A673 (cell line): ENCODE results near the gene HAPLN1. TPM values are rescaled to one million over a fixed set of nuclear protein-coding genes. Genes with fewer than 3 reads are reported as not detected.

Source experiments
- BruUV-seq: library from RNA; stranded (reverse); fragments of 400-500 nt; replicated peaks from 2 replicates; lab custom pipeline; 2021; lab: Mats Ljungman, UMichigan
- CTCF ChIA-PET: fragments of 300-600 bp; sonication (Branson Sonifier 250); formaldehyde crosslinking; loops from one replicate; lab custom pipeline; 2022; ENCODE audit warnings: antibody characterized with exemption; lab: Charles Lee
- POLR2A ChIA-PET: fragments of 300-600 bp; sonication (Branson Sonifier 250); formaldehyde crosslinking; loops from one replicate; lab custom pipeline; 2022; ENCODE audit warnings: antibody characterized with exemption; ENCODE audit not compliant: low non-redundant PET; lab: Charles Lee
- DNase-seq: peaks from one replicate; pipeline ENCODE4 v3.0.0-alpha.2; 2015; ENCODE audit warnings: low spot score
- H3K27ac ChIP-seq: fragments of 200-600 bp; sonication (generic); 2 replicates; pipeline ENCODE4 v1.5.1; 2016; ENCODE audit warnings: mixed run types, low read depth, mild to moderate bottlenecking, mixed read lengths, antibody characterized with exemption, low read length; ENCODE audit not compliant: poor library complexity, severe bottlenecking
- H3K27me3 ChIP-seq: fragments of 200-600 bp; sonication (generic); replicated peaks from 2 replicates; pipeline ENCODE4 v1.6.1; 2017; ENCODE audit warnings: mixed run types, low read depth, mild to moderate bottlenecking, mixed read lengths, antibody characterized with exemption, low read length; ENCODE audit not compliant: insufficient read depth, poor library complexity
- H3K36me3 ChIP-seq: fragments of 200-600 bp; sonication (generic); 2 replicates; pipeline ENCODE4 v1.6.1; 2016; ENCODE audit warnings: mixed run types, mild to moderate bottlenecking, mixed read lengths, antibody characterized with exemption, low read length; ENCODE audit not compliant: insufficient read depth, poor library complexity, severe bottlenecking
- H3K4me1 ChIP-seq: fragments of 200-600 bp; sonication (generic); 2 replicates; pipeline ENCODE4 v1.6.1; 2017; ENCODE audit warnings: mixed run types, mild to moderate bottlenecking, mixed read lengths, antibody characterized with exemption, low read length; ENCODE audit not compliant: insufficient read depth, poor library complexity, severe bottlenecking
- H3K4me3 ChIP-seq: fragments of 200-600 bp; sonication (generic); 2 replicates; pipeline ENCODE4 v1.5.1; 2016; ENCODE audit warnings: low read depth, mixed run types, mild to moderate bottlenecking, mixed read lengths, low read length; ENCODE audit not compliant: poor library complexity, severe bottlenecking
- H3K9me3 ChIP-seq: fragments of 200-600 bp; sonication (generic); 2 replicates; pipeline ENCODE4 v1.6.1; 2016; ENCODE audit warnings: mixed run types, low read depth, mild to moderate bottlenecking, mixed read lengths, antibody characterized with exemption, low read length; ENCODE audit not compliant: poor library complexity, severe bottlenecking
- EZH2 ChIP-seq: fragments of 200-600 bp; sonication (generic); IDR thresholded peaks from 2 replicates; pipeline ENCODE4 v1.6.1; 2017; ENCODE audit warnings: borderline replicate concordance, low read depth, mild to moderate bottlenecking, mixed read lengths, antibody characterized with exemption, low read length; ENCODE audit not compliant: poor library complexity, severe bottlenecking
- intact Hi-C: fragments of 100-400 bp; cut with micrococcal nuclease; formaldehyde crosslinking; loops from one replicate; pipeline ENCODE4 v1.10.0; 2022; ENCODE audit not compliant: unreplicated experiment
- total RNA-seq: library from RNA; stranded (reverse); gene quantifications from 2 replicates; pipeline ENCODE4 v1.2.3, GENCODE V29; 2021
- TF ChIP-seq, protein P1 (sequence below): fragments of 300-800, 200-600 bp; sonication (generic); conservative IDR thresholded peaks from 2 replicates; pipeline ENCODE4 v1.5.1; 2017; ENCODE audit warnings: low read depth, mild to moderate bottlenecking, antibody characterized with exemption, low read length, moderate library complexity, mixed read lengths

HAPLN1 gene
- total RNA-seq, 1 experiment from 2014 or later, result 0.32 TPM

DNA sequence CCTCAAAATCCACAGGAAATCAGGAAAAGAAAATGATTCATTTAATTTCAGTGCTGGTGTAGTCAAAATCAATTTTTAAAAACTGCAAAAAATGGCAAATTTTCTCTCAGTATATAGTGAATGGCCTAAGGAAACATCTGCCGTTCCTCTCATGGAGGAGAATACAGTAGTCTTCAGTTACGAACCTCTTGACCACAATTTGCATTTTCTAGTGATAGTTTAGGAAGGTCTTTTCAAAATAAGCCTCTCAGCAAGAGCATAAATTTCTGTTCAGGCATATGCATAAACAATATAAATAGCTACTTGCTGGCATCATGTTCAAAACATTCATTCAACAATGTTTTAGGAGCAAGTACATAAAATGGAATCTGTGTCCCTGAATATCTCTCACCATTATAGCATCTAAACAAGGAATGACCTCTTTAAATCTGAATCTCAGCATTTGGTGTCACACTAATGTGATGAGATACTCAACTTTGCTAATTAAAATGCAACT, 33.5 kb downstream of the HAPLN1 start:
- Histone ChIP-seq H3K9me3 (no peaks in the 10 kb centered on the region), H3K4me1 (no peaks in the 10 kb centered on the region), H3K36me3 (no peaks in the 10 kb centered on the region), H3K4me3 (no peak overlapping the region), H3K27me3 (no peaks in the 10 kb centered on the region), H3K27ac (no peak overlapping the region)
- POLR2A ChIA-PET, result no interaction called here
- CTCF ChIA-PET, result no interaction called here
- TF ChIP-seq, protein P1, sequence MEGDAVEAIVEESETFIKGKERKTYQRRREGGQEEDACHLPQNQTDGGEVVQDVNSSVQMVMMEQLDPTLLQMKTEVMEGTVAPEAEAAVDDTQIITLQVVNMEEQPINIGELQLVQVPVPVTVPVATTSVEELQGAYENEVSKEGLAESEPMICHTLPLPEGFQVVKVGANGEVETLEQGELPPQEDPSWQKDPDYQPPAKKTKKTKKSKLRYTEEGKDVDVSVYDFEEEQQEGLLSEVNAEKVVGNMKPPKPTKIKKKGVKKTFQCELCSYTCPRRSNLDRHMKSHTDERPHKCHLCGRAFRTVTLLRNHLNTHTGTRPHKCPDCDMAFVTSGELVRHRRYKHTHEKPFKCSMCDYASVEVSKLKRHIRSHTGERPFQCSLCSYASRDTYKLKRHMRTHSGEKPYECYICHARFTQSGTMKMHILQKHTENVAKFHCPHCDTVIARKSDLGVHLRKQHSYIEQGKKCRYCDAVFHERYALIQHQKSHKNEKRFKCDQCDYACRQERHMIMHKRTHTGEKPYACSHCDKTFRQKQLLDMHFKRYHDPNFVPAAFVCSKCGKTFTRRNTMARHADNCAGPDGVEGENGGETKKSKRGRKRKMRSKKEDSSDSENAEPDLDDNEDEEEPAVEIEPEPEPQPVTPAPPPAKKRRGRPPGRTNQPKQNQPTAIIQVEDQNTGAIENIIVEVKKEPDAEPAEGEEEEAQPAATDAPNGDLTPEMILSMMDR, result no peak
- TF ChIP-seq EZH2, result no peak
- no TSS peak for BruUV-seq
- DNase-seq, result no peak
- intact Hi-C loops, result no loop called here

DNA sequence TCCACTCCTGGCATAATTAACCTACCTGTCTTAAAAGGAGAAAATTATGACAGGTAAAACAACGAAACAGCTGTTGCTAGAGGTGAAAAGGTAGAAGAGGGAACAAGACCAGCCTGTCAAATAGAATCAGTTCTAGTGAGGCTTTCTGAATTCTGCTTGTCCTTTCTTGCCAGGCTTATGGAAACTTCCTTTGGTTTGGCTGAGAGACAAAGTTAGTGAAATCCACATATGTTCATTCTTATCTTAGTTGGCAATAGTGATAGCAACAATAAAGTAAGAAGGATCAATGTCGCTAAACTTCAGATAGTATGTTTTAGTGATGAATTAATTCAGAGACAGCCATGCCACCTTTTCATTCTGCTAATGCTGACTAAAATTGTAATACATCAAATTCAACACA, 34.4 kb downstream of the HAPLN1 start:
- Histone ChIP-seq H3K36me3 (no peaks in the 10 kb centered on the region), H3K27me3 (no peaks in the 10 kb centered on the region), H3K9me3 (no peaks in the 10 kb centered on the region), H3K4me3 (no peak overlapping the region), H3K27ac (no peak overlapping the region), H3K4me1 (no peaks in the 10 kb centered on the region)
- no TSS peak for BruUV-seq
- intact Hi-C loops, result no loop called here
- DNase-seq, result no peak
- CTCF ChIA-PET, result no interaction called here
- TF ChIP-seq, protein P1, result no peak
- TF ChIP-seq EZH2, result no peak
- POLR2A ChIA-PET, result no interaction called here

DNA sequence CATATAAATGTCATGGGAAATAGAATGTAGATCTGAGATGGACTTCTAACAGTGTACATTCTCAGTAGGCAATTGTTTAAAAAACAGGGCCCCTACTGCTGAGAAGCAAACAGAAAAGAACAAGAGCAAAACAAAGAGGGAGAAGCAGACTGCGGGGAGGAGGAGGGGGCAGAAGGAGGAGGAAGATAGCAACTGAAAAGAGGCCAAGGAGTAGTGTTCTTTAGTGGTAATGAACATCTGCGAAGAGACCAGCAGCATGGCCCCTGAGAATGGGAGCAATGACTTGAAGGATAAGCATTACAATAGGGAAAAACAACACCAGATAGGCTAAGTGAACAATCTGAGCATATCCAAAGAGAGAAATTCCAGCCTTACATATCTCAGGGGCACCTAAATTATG, 36.8 kb downstream of the HAPLN1 start:
- no peaks in the 10 kb centered on the region for H3K36me3 ChIP-seq
- intact Hi-C loops, result no loop called here
- TF ChIP-seq, protein P1, result no peak
- TF ChIP-seq EZH2, result no peak
- H3K4me3 ChIP-seq, result no peak overlapping the region
- ChIA-PET CTCF (no interaction called here), POLR2A (no interaction called here)
- no peak for DNase-seq
- H3K4me1 ChIP-seq, result no peaks in the 10 kb centered on the region
- no peaks in the 10 kb centered on the region for H3K27me3 ChIP-seq
- no peaks in the 10 kb centered on the region for H3K9me3 ChIP-seq
- no TSS peak for BruUV-seq
- H3K27ac ChIP-seq, result no peak overlapping the region
